GM18499 (cell line): ENCODE measurements around the gene SUV39H1.

Experiments
- ATAC-seq: cut with Tn5 transposase; IDR thresholded peaks from one replicate; pipeline ENCODE4 v1.9.1; 2021; ENCODE audit warnings: moderate number of reproducible peaks; ENCODE audit not compliant: insufficient read depth, unreplicated experiment

The SUV39H1 gene

DNA sequence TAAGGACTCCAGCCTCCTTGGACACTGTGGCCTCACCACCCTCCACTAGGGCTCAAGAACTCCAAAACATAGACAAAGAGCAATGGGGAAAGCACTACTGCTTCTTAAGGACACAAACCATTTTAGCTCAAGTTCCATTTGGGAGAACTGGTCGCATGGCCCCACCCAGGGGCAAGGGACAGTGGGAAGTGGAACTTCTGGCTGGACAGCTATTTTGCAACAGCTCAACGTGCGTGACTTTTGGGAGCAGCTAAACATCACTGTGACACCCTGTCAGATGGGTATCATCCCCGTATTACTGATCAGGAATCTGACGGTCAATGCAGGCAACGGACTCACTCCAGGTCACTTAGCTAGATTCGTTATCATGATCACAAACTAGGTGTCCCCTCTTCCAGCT is 56.0 kb downstream of the SUV39H1 start:
- ATAC-seq = no peak

DNA sequence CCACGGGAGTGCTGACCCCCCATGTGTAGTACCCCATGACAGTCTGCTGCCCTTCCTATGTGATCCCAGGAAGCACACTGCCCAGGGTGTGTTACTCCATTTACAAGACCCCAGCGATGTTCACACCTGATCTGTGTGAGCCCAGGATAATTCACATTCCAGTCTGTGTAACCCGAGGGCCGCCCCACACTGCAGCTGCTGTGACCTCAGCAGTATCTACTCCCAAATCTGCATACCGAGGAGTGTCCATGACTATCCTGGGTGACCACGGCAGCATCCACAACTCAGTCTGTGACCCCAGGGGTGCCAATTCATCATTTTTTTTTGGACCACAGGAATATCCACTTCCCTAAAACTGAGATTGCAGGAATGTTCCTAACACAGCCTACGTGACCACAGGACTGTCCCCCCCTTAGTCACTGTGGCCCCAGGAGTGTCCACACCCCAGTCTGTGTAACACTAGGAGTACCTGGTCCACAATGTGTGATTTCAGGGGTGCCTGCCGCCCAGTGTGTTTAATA is 57.2 kb downstream of the SUV39H1 start:
- no peak for ATAC-seq

DNA sequence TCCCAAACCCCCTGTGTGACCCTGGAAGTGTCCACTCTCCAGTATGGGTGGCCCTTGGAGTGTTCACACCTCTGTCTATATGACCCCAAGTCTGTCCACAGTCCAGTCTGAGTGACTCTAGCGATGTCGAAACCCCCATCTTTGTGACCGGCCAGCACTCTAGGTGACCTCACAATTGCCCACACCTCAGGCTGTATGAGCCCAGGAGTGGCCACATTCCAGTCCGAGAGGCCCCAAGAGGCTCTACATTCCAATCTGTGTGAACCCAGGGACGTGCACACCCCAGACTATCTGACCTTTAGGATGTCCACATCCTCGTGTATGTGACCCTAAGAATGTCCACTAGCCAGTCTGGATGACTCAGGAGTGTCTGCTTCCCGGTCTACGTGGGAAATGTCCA is 57.7 kb downstream of the SUV39H1 start:
- no peak for ATAC-seq
